ENCODE measurements around the gene ARID5B.

ARID5B gene

GRCh38 chr10:62109587-62110293 is 208.2 kb downstream of the ARID5B start:
- DNase-seq: no peak

GRCh38 chr10:62112300-62112699 is 210.8 kb downstream of the ARID5B start:
- no peak for DNase-seq

GRCh38 chr10:62112963-62113362 is 211.5 kb downstream of the ARID5B start:
- no peak for DNase-seq

GRCh38 chr10:62113680-62114079 is 212.2 kb downstream of the ARID5B start:
- DNase-seq: no peak

- no peak for DNase-seq
Measured at GRCh38 chr10:62115321-62115720, 213.8 kb downstream of the ARID5B start.

- DNase-seq: no peak
Measured at GRCh38 chr10:62115842-62116241, 214.3 kb downstream of the ARID5B start.

GRCh38 chr10:62116896-62117295 is 215.4 kb downstream of the ARID5B start:
- DNase-seq: no peak

- DNase-seq: no peak
Measured at GRCh38 chr10:62121187-62121530, 219.7 kb downstream of the ARID5B start.

GRCh38 chr10:62127975-62128374 is 226.5 kb downstream of the ARID5B start:
- no peak for DNase-seq

- DNase-seq: no peak
Measured at GRCh38 chr10:62130948-62131347, 229.4 kb downstream of the ARID5B start.

- no peak for DNase-seq
Measured at GRCh38 chr10:62131724-62132123, 230.2 kb downstream of the ARID5B start.

- DNase-seq: no peak
Measured at GRCh38 chr10:62133618-62134017, 232.1 kb downstream of the ARID5B start.

- DNase-seq: no peak
Measured at GRCh38 chr10:62136931-62137330, 235.4 kb downstream of the ARID5B start.
